ENCODE results near the gene NIM1K. TPM values are rescaled to one million over a fixed set of nuclear protein-coding genes. Genes with fewer than 3 reads are reported as not detected.

NIM1K gene
- polyA plus RNA-seq, 1 of the 3 experiments (the other 2 are of a cell fraction) = 0.16 TPM

GRCh38 chr5:43193894-43194265 lies 1.9 kb downstream of the NIM1K start:
- peak overlapping the region in 1 of 2 experiments; percentile 75; a peak in 2 of 4 replicates for H3K27ac ChIP-seq (ENCODE audit: low read depth in 2 of 2, low read length in 1 of 2)
- 0 out of 2 replicates have a peak, but pooled peaks cover 3% of the 10 kb centered on the region for H3K9me2 ChIP-seq
- WGBS (ENCODE audit: low lambda C conversion rate) = 61% methylated on average over 6 of the region's 6 CpGs
- no peaks in the 10 kb centered on the region for H3K36me3 ChIP-seq (replicated peaks in 1 of 2; ENCODE audit: control insufficient read depth in 1 of 2, insufficient read depth in 2 of 2, low read length in 1 of 2)
- H2AFZ ChIP-seq (ENCODE audit: low read depth) = peak overlapping the region; percentile 72; the same call in 1 of the 2 replicates
- peaks cover 23% of the 10 kb centered on the region for H3F3A ChIP-seq (replicated peaks; ENCODE audit: insufficient read depth)
- no peaks in the 10 kb centered on the region for H3K79me2 ChIP-seq (ENCODE audit: insufficient read depth)
- H3K4me1 ChIP-seq (ENCODE audit: control insufficient read depth in 1 of 2, insufficient read depth in 2 of 2, low read depth in 1 of 2, low read length in 1 of 2) = peaks cover 7 to 17% of the 10 kb centered on the region in 2 experiments; a peak in 2 of 4 replicates
- H3K9me3 ChIP-seq = no peaks in the 10 kb centered on the region
- TF ChIP-seq USF2 (IDR thresholded peaks at IDR 0.05; ENCODE audit: borderline replicate concordance, low read depth, low read length) (no peak), TCF12 (IDR thresholded peaks at IDR 0.05) (no peak)
- POLR2A ChIA-PET = interaction anchor here (1.5 kb wide), 1 partner anchor 290 kb away, joined by 3 read pairs; the partner anchor contains the start of gene TMEM267
- H3K4me2 ChIP-seq = peak overlapping the region; percentile 99; the same call in 1 of the 2 replicates
- CTCF ChIA-PET = interaction anchor here (1.0 to 1.8 kb wide), 4 partner anchors 87 to 216 kb away, joined by 3 to 6 read pairs (median 3); no protein-coding TSS in a partner anchor
- H4K20me1 ChIP-seq (ENCODE audit: insufficient read depth) = no peaks in the 10 kb centered on the region
- no peaks in the 10 kb centered on the region for H3K27me3 ChIP-seq (ENCODE audit: insufficient read depth)
- H3K4me3 ChIP-seq (ENCODE audit: low read depth in 2 of 2, low read length in 1 of 2) = peak overlapping the region; percentile 53 to 63
- DNase-seq = no peak
- peak overlapping the region; percentile 50; the same call in 1 of the 2 replicates for H3K9ac ChIP-seq

GRCh38 chr5:43195670-43196265 lies 3.7 kb downstream of the NIM1K start:
- Histone ChIP-seq H3K27me3 (ENCODE audit: insufficient read depth) (no peaks in the 10 kb centered on the region), H3K4me1 (ENCODE audit: control insufficient read depth in 1 of 2, insufficient read depth in 2 of 2, low read depth in 1 of 2, low read length in 1 of 2) (peaks cover 7 to 17% of the 10 kb centered on the region in 2 experiments; a peak in 2 of 4 replicates), H3K9ac (no peak overlapping the region), H3K9me3 (no peaks in the 10 kb centered on the region), H3K36me3 (replicated peaks in 1 of 2; ENCODE audit: control insufficient read depth in 1 of 2, insufficient read depth in 2 of 2, low read length in 1 of 2) (no peaks in the 10 kb centered on the region), H3K4me3 (ENCODE audit: low read depth in 2 of 2, low read length in 1 of 2) (no peak overlapping the region), H3F3A (replicated peaks; ENCODE audit: insufficient read depth) (peaks cover 14% of the 10 kb centered on the region), H3K4me2 (no peak overlapping the region), H3K27ac (ENCODE audit: low read depth in 2 of 2, low read length in 1 of 2) (no peak overlapping the region), H3K9me2 (no peaks in the 10 kb centered on the region), H2AFZ (ENCODE audit: low read depth) (no peak overlapping the region), H4K20me1 (ENCODE audit: insufficient read depth) (no peaks in the 10 kb centered on the region), H3K79me2 (ENCODE audit: insufficient read depth) (no peaks in the 10 kb centered on the region)
- ChIA-PET CTCF (interaction anchor here (1.1 to 1.9 kb wide), 2 partner anchors 192 to 194 kb away, joined by 3 to 4 read pairs; no protein-coding TSS in a partner anchor), POLR2A (no interaction called here)
- WGBS (ENCODE audit: low lambda C conversion rate) = 67% methylated on average over 7 of the region's 7 CpGs
- DNase-seq = no peak
- TF ChIP-seq ZBTB33 (IDR thresholded peaks at IDR 0.05; ENCODE audit: borderline replicate concordance, low read depth) (no peak), MEF2A (IDR thresholded peaks at IDR 0.05; ENCODE audit: borderline replicate concordance, low read depth) (no peak), FOSL2 (IDR thresholded peaks at IDR 0.05; ENCODE audit: borderline replicate concordance, low read depth) (no peak), CHD2 (IDR thresholded peaks at IDR 0.05; ENCODE audit: low read length, partially characterized antibody) (no peak), MXI1 (IDR thresholded peaks at IDR 0.05; ENCODE audit: low read depth, low read length) (no peak), EP300 (IDR thresholded peaks at IDR 0.05; ENCODE audit: borderline replicate concordance in 1 of 2, low read depth in 1 of 2, low read length in 1 of 2) (no peak), FOXJ3 (CRISPR knock-in tag; IDR thresholded peaks at IDR 0.05) (no peak)
